CD4-positive, alpha-beta memory T cell (primary cell): Measurements from ENCODE around the gene FAM83D. TPM values are rescaled to one million over a fixed set of nuclear protein-coding genes. Genes with fewer than 3 reads are reported as not detected.
"Not testable (repeated sequence)": the region's sequence is repeated elsewhere in the genome, so short reads cannot be mapped to it uniquely, and the experiment has no call there.

Experiments
- CTCF ChIA-PET: fragments of 350-600 bp; sonication (Branson Sonifier 250); formaldehyde crosslinking; loops from one replicate; lab custom pipeline; 2021; ENCODE audit warnings: inconsistent platforms; ENCODE audit not compliant: partially characterized antibody; lab: Charles Lee
- POLR2A ChIA-PET: fragments of 350-600 bp; sonication (Branson Sonifier 250); formaldehyde crosslinking; loops from one replicate; lab custom pipeline; 2021; ENCODE audit not compliant: partially characterized antibody; lab: Charles Lee
- DNase-seq, 5 donors: peaks; one replicate each; pipeline versions ENCODE4 v3.0.0 to v3.0.0-alpha.2; 2020 to 2022; ENCODE audit warnings: mixed read lengths in 1 of 5
- H3K27ac ChIP-seq: one replicate; pipeline ENCODE4 v1.7.0; 2013; ENCODE audit warnings: low read depth, low read length
- H3K27me3 ChIP-seq: 2 replicates; pipeline ENCODE4 v1.7.0; 2013; ENCODE audit warnings: mild to moderate bottlenecking, low read length, moderate library complexity; ENCODE audit not compliant: insufficient read depth
- H3K36me3 ChIP-seq: 2 replicates; pipeline ENCODE4 v1.7.0; 2013; ENCODE audit warnings: mild to moderate bottlenecking, low read length, moderate library complexity; ENCODE audit not compliant: insufficient read depth
- H3K4me1 ChIP-seq: 2 replicates; pipeline ENCODE4 v1.7.0; 2013; ENCODE audit warnings: mild to moderate bottlenecking, low read length, moderate library complexity; ENCODE audit not compliant: insufficient read depth
- H3K4me3 ChIP-seq, 2 donors: one replicate each; pipeline ENCODE4 v1.7.0; 2013; ENCODE audit warnings: low read length in 2 of 2, mild to moderate bottlenecking in 1 of 2
- H3K9me3 ChIP-seq, 2 donors: one replicate each; pipeline ENCODE4 v1.7.0; 2013; ENCODE audit warnings: low read length in 2 of 2, control low read depth in 1 of 2; ENCODE audit not compliant: control insufficient read depth in 1 of 2
- H3K27ac Mint-ChIP-seq, 7 donors: one replicate each; pipeline ENCODE4 v1.8.0; 2020 to 2021; ENCODE audit warnings: mixed read lengths in 7 of 7, mild to moderate bottlenecking in 6 of 7, inconsistent platforms in 3 of 7, moderate library complexity in 3 of 7
- H3K27me3 Mint-ChIP-seq, 2 donors: one replicate each; pipeline ENCODE4 v1.8.0; 2020 to 2021; ENCODE audit warnings: mixed read lengths in 2 of 2
- H3K36me3 Mint-ChIP-seq, 2 donors: one replicate each; pipeline ENCODE4 v1.8.0; 2020 to 2021; ENCODE audit warnings: mixed read lengths in 2 of 2, inconsistent platforms in 1 of 2, mild to moderate bottlenecking in 1 of 2
- H3K4me1 Mint-ChIP-seq, 4 donors: one replicate each; pipeline ENCODE4 v1.8.0; 2020 to 2021; ENCODE audit warnings: mixed read lengths in 4 of 4, mild to moderate bottlenecking in 1 of 4
- H3K4me3 Mint-ChIP-seq, 8 donors: one replicate each; pipeline ENCODE4 v1.8.0; 2020 to 2021; ENCODE audit warnings: mixed read lengths in 8 of 8, mild to moderate bottlenecking in 7 of 8, moderate library complexity in 6 of 8, inconsistent platforms in 3 of 8
- H3K9me3 Mint-ChIP-seq, 8 donors: one replicate each; pipeline ENCODE4 v1.8.0; 2020 to 2021; ENCODE audit warnings: mixed read lengths in 8 of 8, mild to moderate bottlenecking in 5 of 8, inconsistent platforms in 3 of 8, moderate library complexity in 1 of 8
- intact Hi-C: fragments of 100-400 bp; cut with micrococcal nuclease; formaldehyde crosslinking; loops from one replicate; pipeline ENCODE4 v1.15.1; 2023
- polyA plus RNA-seq, 2 donors: library from polyadenylated mRNA; unstranded; fragments of 300-500 nt; fragmentation: Illumina TruSeq; gene quantifications; one replicate each; pipeline ENCODE4 v1.2.3, GENCODE V29; 2021
- total RNA-seq, 2 experiments: library from RNA; stranded (reverse); gene quantifications; one replicate each; pipeline ENCODE4 v1.2.3, GENCODE V29; 2021

FAM83D gene
- total and polyA plus RNA-seq, 4 experiments from 2014 or later = 0.93 to 1.5 (median 1.3) TPM

DNA sequence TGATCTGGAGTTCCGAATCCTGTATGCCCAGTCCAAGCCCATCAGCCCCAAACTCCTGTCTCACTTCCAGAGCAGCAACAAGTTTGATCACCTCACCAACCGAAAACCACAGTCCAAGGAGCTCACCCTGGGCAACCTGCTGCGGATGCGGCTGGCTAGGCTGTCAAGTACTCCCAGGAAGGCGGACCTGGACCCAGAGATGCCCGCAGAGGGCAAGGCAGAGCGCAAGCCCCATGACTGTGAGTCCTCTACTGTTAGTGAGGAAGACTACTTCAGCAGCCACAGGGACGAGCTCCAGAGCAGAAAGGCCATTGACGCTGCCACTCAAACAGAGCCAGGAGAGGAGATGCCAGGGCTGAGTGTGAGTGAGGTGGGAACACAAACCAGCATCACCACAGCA lies 25.4 kb downstream of the FAM83D start:
- no peaks in the 10 kb centered on the region for H3K9me3 ChIP-seq
- H3K36me3 Mint-ChIP-seq = peaks cover 0 to 4% of the 10 kb centered on the region in 2 donors
- DNase-seq = no peak
- no peaks in the 10 kb centered on the region for H3K27me3 ChIP-seq
- no peaks in the 10 kb centered on the region for H3K4me1 Mint-ChIP-seq
- no peak overlapping the region for H3K4me3 Mint-ChIP-seq
- H3K9me3 Mint-ChIP-seq = no peaks in the 10 kb centered on the region
- peaks cover 9% of the 10 kb centered on the region for H3K36me3 ChIP-seq
- H3K4me3 ChIP-seq = no peak overlapping the region
- H3K27me3 Mint-ChIP-seq = no peaks in the 10 kb centered on the region
- CTCF ChIA-PET = no interaction called here
- POLR2A ChIA-PET = no interaction called here
- intact Hi-C loops = no loop called here
- no peaks in the 10 kb centered on the region for H3K4me1 ChIP-seq
- peak overlapping the region in 1 of 7 donors; percentile 24 for H3K27ac Mint-ChIP-seq
- H3K27ac ChIP-seq = no peak overlapping the region

DNA sequence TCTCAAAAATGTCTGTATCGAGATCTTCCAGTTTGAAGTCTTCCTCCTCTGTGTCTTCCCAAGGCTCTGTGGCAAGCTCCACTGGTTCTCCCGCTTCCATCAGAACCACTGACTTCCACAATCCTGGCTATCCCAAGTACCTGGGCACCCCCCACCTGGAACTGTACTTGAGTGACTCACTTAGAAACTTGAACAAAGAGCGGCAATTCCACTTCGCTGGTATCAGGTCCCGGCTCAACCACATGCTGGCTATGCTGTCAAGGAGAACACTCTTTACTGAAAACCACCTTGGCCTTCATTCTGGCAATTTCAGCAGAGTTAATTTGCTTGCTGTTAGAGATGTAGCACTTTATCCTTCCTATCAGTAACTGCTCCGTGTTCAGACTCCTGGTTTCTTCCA lies 25.9 kb downstream of the FAM83D start:
- CTCF ChIA-PET = no interaction called here
- H3K27me3 Mint-ChIP-seq = no peaks in the 10 kb centered on the region
- no peaks in the 10 kb centered on the region for H3K4me1 Mint-ChIP-seq
- Histone ChIP-seq H3K4me3 (no peak overlapping the region), H3K9me3 (no peaks in the 10 kb centered on the region), H3K36me3 (peaks cover 9% of the 10 kb centered on the region), H3K4me1 (no peaks in the 10 kb centered on the region), H3K27me3 (no peaks in the 10 kb centered on the region), H3K27ac (no peak overlapping the region)
- intact Hi-C loops = no loop called here
- peaks cover 0 to 4% of the 10 kb centered on the region in 2 donors for H3K36me3 Mint-ChIP-seq
- DNase-seq = no peak
- no peaks in the 10 kb centered on the region for H3K9me3 Mint-ChIP-seq
- POLR2A ChIA-PET = interaction anchor here (1.0 kb wide), 1 partner anchor 9 kb away, joined by 3 read pairs; no protein-coding TSS in a partner anchor
- no peak overlapping the region for H3K27ac Mint-ChIP-seq
- H3K4me3 Mint-ChIP-seq = no peak overlapping the region

DNA sequence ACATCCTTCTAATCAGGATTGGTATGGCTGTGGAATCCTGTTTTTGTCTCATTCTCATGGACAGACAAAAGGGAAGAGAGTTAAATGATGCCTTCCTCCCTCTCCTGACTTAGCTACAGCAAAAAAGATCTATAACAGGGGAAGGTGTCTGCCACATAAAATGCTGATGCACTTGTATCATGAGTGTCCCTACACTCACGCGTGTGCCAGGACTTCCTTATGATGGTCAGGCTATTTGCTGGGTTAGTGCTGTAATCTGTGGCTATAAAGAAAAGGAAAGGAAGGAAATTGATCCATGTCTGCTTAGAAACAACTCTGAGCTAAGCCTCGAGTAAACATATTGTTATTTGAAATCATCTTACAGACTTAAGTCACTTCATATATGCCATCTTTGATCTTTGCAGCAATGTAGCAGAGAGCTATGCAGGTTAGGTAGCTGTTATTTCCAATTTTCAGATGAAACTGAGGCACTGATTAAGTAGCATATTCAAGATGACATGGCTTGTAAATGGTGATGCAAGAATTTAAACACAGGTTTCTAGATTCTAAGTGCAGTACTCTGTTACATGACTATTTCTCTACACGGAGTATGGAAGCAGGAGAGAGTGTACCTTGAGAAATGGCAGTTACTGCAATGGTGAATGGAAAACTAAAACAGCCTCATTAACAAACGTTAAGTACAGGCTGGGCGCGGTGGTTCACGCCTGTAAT lies 27.6 kb downstream of the FAM83D start:
- no peaks in the 10 kb centered on the region for H3K27me3 ChIP-seq
- CTCF ChIA-PET = no interaction called here
- Mint-ChIP-seq H3K4me3 (no peak overlapping the region), H3K36me3 (no peaks in the 10 kb centered on the region), H3K27me3 (no peaks in the 10 kb centered on the region), H3K27ac (no peak overlapping the region), H3K9me3 (no peaks in the 10 kb centered on the region), H3K4me1 (no peaks in the 10 kb centered on the region)
- POLR2A ChIA-PET = interaction anchor here (1.4 kb wide), 1 partner anchor 13 kb away, joined by 3 read pairs; no protein-coding TSS in a partner anchor
- DNase-seq = no peak
- no peaks in the 10 kb centered on the region for H3K4me1 ChIP-seq
- H3K4me3 ChIP-seq = no peak overlapping the region
- intact Hi-C loops = no loop called here
- no peak overlapping the region for H3K27ac ChIP-seq
- peaks cover 9% of the 10 kb centered on the region for H3K36me3 ChIP-seq
- H3K9me3 ChIP-seq = no peaks in the 10 kb centered on the region

DNA sequence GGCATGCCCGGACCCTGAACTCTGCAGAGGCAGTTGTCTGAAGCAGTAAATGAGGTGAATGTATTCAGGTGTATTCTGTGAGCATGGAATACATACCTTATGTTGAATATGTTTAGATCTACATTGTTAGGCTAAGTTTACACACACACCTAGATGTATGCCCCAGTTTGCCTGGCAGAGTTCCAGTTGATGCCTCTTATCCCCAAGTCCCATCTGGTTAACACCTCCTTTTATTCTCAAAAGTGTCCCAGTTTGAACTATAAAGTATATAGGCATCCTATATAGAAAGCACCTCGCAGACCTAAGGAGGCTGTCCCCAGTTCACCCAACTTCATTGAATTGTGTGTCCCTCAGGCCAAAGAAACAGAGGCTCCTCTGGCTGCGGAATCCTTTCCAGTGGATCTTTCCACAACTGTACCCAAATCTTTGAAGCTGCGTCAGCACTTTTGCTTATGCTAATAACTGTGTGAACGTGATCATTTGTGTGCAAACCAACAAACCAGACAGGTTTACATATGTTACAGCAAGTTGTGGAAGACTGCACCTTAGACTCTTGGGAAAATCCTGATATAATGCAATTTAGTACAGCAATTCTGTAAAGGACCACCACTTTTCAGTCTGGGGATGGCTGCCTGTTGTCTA lies 31.1 kb downstream of the FAM83D start:
- POLR2A ChIA-PET = no interaction called here
- peaks cover 0 to 2% of the 10 kb centered on the region in 2 donors for H3K36me3 Mint-ChIP-seq
- H3K4me1 Mint-ChIP-seq = peaks cover 4 to 11% (median 8%) of the 10 kb centered on the region in 4 donors
- no peak overlapping the region for H3K4me3 ChIP-seq
- H3K36me3 ChIP-seq = peaks cover 2% of the 10 kb centered on the region
- no peaks in the 10 kb centered on the region for H3K9me3 ChIP-seq
- peaks cover 9% of the 10 kb centered on the region for H3K4me1 ChIP-seq
- H3K27ac ChIP-seq = no peak overlapping the region
- H3K9me3 Mint-ChIP-seq = no peaks in the 10 kb centered on the region
- no peaks in the 10 kb centered on the region for H3K27me3 ChIP-seq
- H3K27ac Mint-ChIP-seq = no peak overlapping the region
- CTCF ChIA-PET = no interaction called here
- intact Hi-C loops = no loop called here
- no peak overlapping the region for H3K4me3 Mint-ChIP-seq
- H3K27me3 Mint-ChIP-seq = no peaks in the 10 kb centered on the region
- DNase-seq = no peak

DNA sequence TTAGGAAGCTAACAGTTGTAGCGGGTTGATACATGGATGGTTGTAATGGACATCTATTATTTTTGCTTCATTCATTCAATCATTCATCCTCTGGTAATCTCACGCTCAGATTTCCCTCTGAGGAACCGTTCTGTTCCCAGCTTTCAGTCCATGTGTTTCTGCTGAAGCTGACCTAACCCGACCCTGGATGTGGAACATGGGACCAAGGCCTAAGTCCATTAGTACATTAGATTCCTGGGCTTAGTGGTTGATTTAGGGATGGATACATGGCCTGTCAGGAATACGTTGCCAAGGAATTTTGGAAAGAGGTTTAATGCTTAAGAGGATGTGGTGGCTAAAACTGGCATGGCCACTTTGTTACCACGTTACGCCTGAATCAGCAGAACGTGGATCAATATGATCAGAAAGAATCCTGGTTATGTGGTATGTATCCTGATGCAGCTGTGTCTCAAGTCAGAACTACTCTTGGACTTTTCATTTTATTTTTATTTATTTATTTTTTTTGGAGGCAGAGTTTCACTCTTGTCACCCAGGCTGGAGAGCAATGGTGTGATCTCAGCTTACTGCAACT lies 31.8 kb downstream of the FAM83D start:
- Mint-ChIP-seq H3K4me1 (peaks cover 9 to 16% (median 13%) of the 10 kb centered on the region in 4 donors), H3K27me3 (no peaks in the 10 kb centered on the region), H3K27ac (no peak overlapping the region), H3K4me3 (no peak overlapping the region), H3K36me3 (peaks cover 0 to 6% of the 10 kb centered on the region in 2 donors), H3K9me3 (no peaks in the 10 kb centered on the region)
- Histone ChIP-seq H3K4me1 (peaks cover 13% of the 10 kb centered on the region), H3K9me3 (no peaks in the 10 kb centered on the region), H3K36me3 (no peaks in the 10 kb centered on the region), H3K27ac (no peak overlapping the region), H3K27me3 (no peaks in the 10 kb centered on the region), H3K4me3 (no peak overlapping the region)
- POLR2A ChIA-PET = no interaction called here
- CTCF ChIA-PET = no interaction called here
- intact Hi-C loops = no loop called here
- no peak for DNase-seq

DNA sequence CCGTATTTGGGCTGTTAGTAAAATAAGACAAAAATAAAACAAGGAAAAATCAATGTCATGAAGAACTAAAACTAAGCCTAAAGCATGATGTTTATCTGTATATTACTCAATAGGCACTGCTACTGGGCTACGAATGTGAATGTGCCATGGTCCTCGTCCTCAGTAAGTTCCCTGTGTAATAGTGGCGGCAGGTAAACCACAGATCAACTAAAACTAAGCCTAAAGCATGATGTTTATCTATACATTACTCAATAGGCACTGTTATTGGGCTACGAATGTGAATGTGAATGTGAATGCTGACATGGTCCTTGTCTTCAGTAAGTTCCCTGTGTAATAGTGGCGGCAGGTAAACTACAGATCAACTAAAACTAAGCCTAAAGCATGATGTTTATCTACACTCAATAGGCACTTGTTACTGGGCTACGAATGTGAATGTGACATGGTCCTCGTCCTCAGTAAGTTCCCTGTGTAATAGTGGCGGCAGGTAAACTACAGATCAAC lies 34.0 kb downstream of the FAM83D start:
- H3K27me3 Mint-ChIP-seq, H3K4me3 Mint-ChIP-seq: not testable (repeated sequence)
- POLR2A ChIA-PET = interaction anchor here (3.0 kb wide), 1 partner anchor 34 kb away, joined by 23 read pairs; the partner anchor contains the start of gene FAM83D

More for the DNA sequence above, 34.0 kb downstream of the FAM83D start:
- peak overlapping the region in 1 of 7 donors; percentile 8 for H3K27ac Mint-ChIP-seq
- H3K4me3 ChIP-seq, H3K27me3 ChIP-seq, DNase-seq, H3K27ac ChIP-seq, intact Hi-C loops, H3K36me3 ChIP-seq, H3K9me3 ChIP-seq, H3K9me3 Mint-ChIP-seq, H3K36me3 Mint-ChIP-seq: not testable (repeated sequence)
- CTCF ChIA-PET = interaction anchor here (2.2 to 3.3 kb wide), 3 partner anchors 23 to 89 kb away, joined by 8 to 27 read pairs (median 25); partner anchors contain the start of gene FAM83D
- peaks cover 24% of the 10 kb centered on the region for H3K4me1 ChIP-seq
- H3K4me1 Mint-ChIP-seq = peaks cover 12 to 28% (median 23%) of the 10 kb centered on the region in 4 donors
